Measurements from ENCODE around the gene P2RY8. TPM values are rescaled to one million over a fixed set of nuclear protein-coding genes. Genes with fewer than 3 reads are reported as not detected.

P2RY8 gene
- total and polyA plus RNA-seq, 10 donors = 8.1 to 32.2 (median 26.5) TPM

GRCh38 chrX:1421433-1422134 is 115.4 kb downstream of the P2RY8 start:
- H3K4me3 ChIP-seq = no peak overlapping the region
- H3K36me3 ChIP-seq = peaks cover 0 to 79% (median 47%) of the 10 kb centered on the region in 6 donors
- H3K27ac ChIP-seq = no peak overlapping the region
- intact Hi-C loops (cut with DNase I; ENCODE audit: low total_unique reads) = no loop called here
- 97 to 98% (median 98%) methylated on average over 19 of the region's 19 CpGs for WGBS, 5 donors
- H3K27me3 ChIP-seq (replicated peaks in 1 of 7) = no peaks in the 10 kb centered on the region
- no peaks in the 10 kb centered on the region for H3K4me1 ChIP-seq
- TF ChIP-seq POLR2A (IDR thresholded peaks at IDR 0.05) = no peak
- TF ChIP-seq, protein P1, sequence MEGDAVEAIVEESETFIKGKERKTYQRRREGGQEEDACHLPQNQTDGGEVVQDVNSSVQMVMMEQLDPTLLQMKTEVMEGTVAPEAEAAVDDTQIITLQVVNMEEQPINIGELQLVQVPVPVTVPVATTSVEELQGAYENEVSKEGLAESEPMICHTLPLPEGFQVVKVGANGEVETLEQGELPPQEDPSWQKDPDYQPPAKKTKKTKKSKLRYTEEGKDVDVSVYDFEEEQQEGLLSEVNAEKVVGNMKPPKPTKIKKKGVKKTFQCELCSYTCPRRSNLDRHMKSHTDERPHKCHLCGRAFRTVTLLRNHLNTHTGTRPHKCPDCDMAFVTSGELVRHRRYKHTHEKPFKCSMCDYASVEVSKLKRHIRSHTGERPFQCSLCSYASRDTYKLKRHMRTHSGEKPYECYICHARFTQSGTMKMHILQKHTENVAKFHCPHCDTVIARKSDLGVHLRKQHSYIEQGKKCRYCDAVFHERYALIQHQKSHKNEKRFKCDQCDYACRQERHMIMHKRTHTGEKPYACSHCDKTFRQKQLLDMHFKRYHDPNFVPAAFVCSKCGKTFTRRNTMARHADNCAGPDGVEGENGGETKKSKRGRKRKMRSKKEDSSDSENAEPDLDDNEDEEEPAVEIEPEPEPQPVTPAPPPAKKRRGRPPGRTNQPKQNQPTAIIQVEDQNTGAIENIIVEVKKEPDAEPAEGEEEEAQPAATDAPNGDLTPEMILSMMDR (IDR thresholded peaks at IDR 0.05 in 8 of 11, conservative IDR thresholded peaks at IDR 0.05 in 3 of 11) = no peak
- TF ChIP-seq POLR2AphosphoS5 (IDR thresholded peaks at IDR 0.05) = no peak
- peak; percentile 21 for DNase-seq
- H3K9me3 ChIP-seq = peaks cover 3 to 41% (median 33%) of the 10 kb centered on the region in 8 donors

GRCh38 chrX:1420371-1420770 is 116.6 kb downstream of the P2RY8 start:
- DNase-seq = peak; percentile 74
- H3K27ac ChIP-seq = no peak overlapping the region
- peaks cover 3 to 41% (median 33%) of the 10 kb centered on the region in 8 donors for H3K9me3 ChIP-seq
- H3K27me3 ChIP-seq (replicated peaks in 1 of 7) = no peaks in the 10 kb centered on the region
- intact Hi-C loops (cut with DNase I; ENCODE audit: low total_unique reads) = no loop called here
- TF ChIP-seq POLR2AphosphoS5 (IDR thresholded peaks at IDR 0.05) (peak; percentile 35 to 73 (median 46)), POLR2A (IDR thresholded peaks at IDR 0.05) (no peak)
- TF ChIP-seq, protein P1 (IDR thresholded peaks at IDR 0.05 in 8 of 11, conservative IDR thresholded peaks at IDR 0.05 in 3 of 11) = no peak
- peaks cover 0 to 79% (median 42%) of the 10 kb centered on the region in 6 donors for H3K36me3 ChIP-seq
- H3K4me1 ChIP-seq = no peaks in the 10 kb centered on the region
- 77 to 90% (median 82%) methylated on average over 10 to 14 of the region's 14 CpGs for WGBS, 5 donors
- no peak overlapping the region for H3K4me3 ChIP-seq

DNA sequence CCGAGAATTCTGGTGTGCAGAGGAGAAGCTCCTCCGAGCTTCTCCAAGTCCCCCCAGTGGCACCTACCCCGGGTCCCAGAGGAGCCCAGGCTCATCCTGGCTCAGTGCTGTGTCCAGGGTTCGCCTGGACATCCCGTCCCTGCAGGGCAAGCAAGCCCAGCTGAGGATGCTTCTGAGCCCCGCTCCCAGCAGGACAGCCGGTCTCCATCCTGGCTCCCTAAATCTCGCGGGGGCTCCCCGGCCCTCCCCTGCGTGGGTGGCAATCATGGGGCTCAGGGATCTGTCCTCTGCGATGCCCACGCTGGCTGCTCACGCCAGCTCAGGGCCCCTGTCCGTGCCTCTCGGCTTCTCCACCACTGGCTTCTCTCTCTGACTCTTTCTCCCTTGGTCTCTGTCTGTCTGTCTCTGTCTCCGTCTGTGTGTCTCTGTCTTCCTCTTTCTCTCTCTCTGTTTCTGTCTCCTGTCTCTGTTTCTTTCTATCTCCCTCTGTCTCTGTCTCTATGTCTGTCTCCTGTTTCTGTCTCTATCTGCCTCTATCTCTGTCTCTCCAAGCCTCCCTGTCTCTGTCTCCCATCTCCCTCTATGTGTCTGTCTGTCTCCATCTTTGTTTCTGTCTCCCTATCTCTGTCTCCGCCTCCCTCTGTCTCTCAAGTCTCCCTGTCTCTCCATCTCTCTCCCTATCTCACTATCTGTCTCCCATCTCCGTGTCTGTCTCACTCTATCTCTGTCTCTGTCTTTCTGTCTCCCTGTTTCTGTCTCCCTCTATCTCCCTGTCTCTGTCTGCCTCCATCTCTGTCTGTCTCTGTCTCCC is 117.2 kb downstream of the P2RY8 start:
- peaks cover 3 to 41% (median 33%) of the 10 kb centered on the region in 8 donors for H3K9me3 ChIP-seq
- intact Hi-C loops (cut with DNase I; ENCODE audit: low total_unique reads) = no loop called here
- H3K27ac ChIP-seq = no peak overlapping the region
- no peaks in the 10 kb centered on the region for H3K4me1 ChIP-seq
- peak in 2 of 3 donors; percentile 31 to 36 for TF ChIP-seq POLR2AphosphoS5 (IDR thresholded peaks at IDR 0.05)
- TF ChIP-seq POLR2A (IDR thresholded peaks at IDR 0.05) = no peak
- WGBS, 5 donors = 89 to 94% (median 90%) methylated on average over 17 to 19 of the region's 19 CpGs
- no peak overlapping the region for H3K4me3 ChIP-seq
- peaks cover 0 to 74% (median 38%) of the 10 kb centered on the region in 6 donors for H3K36me3 ChIP-seq
- peak; percentile 70 for DNase-seq
- no peaks in the 10 kb centered on the region for H3K27me3 ChIP-seq (replicated peaks in 1 of 7)

GRCh38 chrX:1418901-1419544 is 118.0 kb downstream of the P2RY8 start:
- intact Hi-C loops (cut with DNase I; ENCODE audit: low total_unique reads) = no loop called here
- DNase-seq = peak; percentile 76
- no peaks in the 10 kb centered on the region for H3K27me3 ChIP-seq (replicated peaks in 1 of 7)
- TF ChIP-seq POLR2A (IDR thresholded peaks at IDR 0.05) (no peak), POLR2AphosphoS5 (IDR thresholded peaks at IDR 0.05) (peak; percentile 6 to 70 (median 41))
- peaks cover 0 to 81% (median 43%) of the 10 kb centered on the region in 6 donors for H3K36me3 ChIP-seq
- no peak overlapping the region for H3K4me3 ChIP-seq
- H3K9me3 ChIP-seq = peaks cover 3 to 40% (median 33%) of the 10 kb centered on the region in 8 donors
- no peaks in the 10 kb centered on the region for H3K4me1 ChIP-seq
- no peak overlapping the region for H3K27ac ChIP-seq
- 91 to 95% (median 94%) methylated on average over 22 to 29 of the region's 29 CpGs for WGBS, 5 donors

Data from spleen (tissue), 11 donors.